Measurements from ENCODE around the gene DPP7. TPM values are rescaled to one million over a fixed set of nuclear protein-coding genes. Genes with fewer than 3 reads are reported as not detected.

Gene DPP7
- total RNA-seq, 2 donors from 2014 or later, result 20.1 to 30.6 TPM

- no peak overlapping the region for H3K4me3 ChIP-seq (ENCODE audit: low read length)
- Mint-ChIP-seq H3K9me3 (no peaks in the 10 kb centered on the region), H3K4me3 (peak overlapping the region; percentile 50), H3K27ac (no peak overlapping the region), H3K27me3 (ENCODE audit: insufficient read depth) (peaks cover 43% of the 10 kb centered on the region), H3K36me3 (ENCODE audit: low read depth) (no peaks in the 10 kb centered on the region), H3K4me1 (no peaks in the 10 kb centered on the region)
- TF ChIP-seq, protein P1, sequence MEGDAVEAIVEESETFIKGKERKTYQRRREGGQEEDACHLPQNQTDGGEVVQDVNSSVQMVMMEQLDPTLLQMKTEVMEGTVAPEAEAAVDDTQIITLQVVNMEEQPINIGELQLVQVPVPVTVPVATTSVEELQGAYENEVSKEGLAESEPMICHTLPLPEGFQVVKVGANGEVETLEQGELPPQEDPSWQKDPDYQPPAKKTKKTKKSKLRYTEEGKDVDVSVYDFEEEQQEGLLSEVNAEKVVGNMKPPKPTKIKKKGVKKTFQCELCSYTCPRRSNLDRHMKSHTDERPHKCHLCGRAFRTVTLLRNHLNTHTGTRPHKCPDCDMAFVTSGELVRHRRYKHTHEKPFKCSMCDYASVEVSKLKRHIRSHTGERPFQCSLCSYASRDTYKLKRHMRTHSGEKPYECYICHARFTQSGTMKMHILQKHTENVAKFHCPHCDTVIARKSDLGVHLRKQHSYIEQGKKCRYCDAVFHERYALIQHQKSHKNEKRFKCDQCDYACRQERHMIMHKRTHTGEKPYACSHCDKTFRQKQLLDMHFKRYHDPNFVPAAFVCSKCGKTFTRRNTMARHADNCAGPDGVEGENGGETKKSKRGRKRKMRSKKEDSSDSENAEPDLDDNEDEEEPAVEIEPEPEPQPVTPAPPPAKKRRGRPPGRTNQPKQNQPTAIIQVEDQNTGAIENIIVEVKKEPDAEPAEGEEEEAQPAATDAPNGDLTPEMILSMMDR (conservative IDR thresholded peaks at IDR 0.05), result no peak
- no peak overlapping the region for H3K27ac ChIP-seq (ENCODE audit: low read depth, low read length)
- WGBS, 2 experiments (ENCODE audit: insufficient coverage in 1 of 2, insufficient read length in 1 of 2), result 83 to 85% methylated on average over 15 of the region's 15 CpGs
- no peak overlapping the region for H3K9ac ChIP-seq (ENCODE audit: extremely low read depth, low read length, poor library complexity, severe bottlenecking)
- H3K36me3 ChIP-seq (ENCODE audit: control insufficient read depth, insufficient read depth, low read length), result no peaks in the 10 kb centered on the region
- peaks cover 37% of the 10 kb centered on the region for H3K27me3 ChIP-seq (ENCODE audit: control insufficient read depth, insufficient read depth, low read length, poor library complexity, severe bottlenecking)
- H3K9me3 ChIP-seq (ENCODE audit: control insufficient read depth, low read length), result no peaks in the 10 kb centered on the region
- no peak for DNase-seq
- H3K4me1 ChIP-seq (ENCODE audit: control insufficient read depth, insufficient read depth, low read length), result no peaks in the 10 kb centered on the region
Measured at GRCh38 chr9:137076636-137077009, 37.9 kb downstream of the DPP7 start.

GRCh38 chr9:137075275-137075775 is 39.2 kb downstream of the DPP7 start:
- Histone ChIP-seq H3K27me3 (ENCODE audit: control insufficient read depth, insufficient read depth, low read length, poor library complexity, severe bottlenecking) (peaks cover 37% of the 10 kb centered on the region), H3K9ac (ENCODE audit: extremely low read depth, low read length, poor library complexity, severe bottlenecking) (no peak overlapping the region), H3K36me3 (ENCODE audit: control insufficient read depth, insufficient read depth, low read length) (no peaks in the 10 kb centered on the region), H3K4me1 (ENCODE audit: control insufficient read depth, insufficient read depth, low read length) (no peaks in the 10 kb centered on the region), H3K4me3 (ENCODE audit: low read length) (no peak overlapping the region), H3K27ac (ENCODE audit: low read depth, low read length) (no peak overlapping the region), H3K9me3 (ENCODE audit: control insufficient read depth, low read length) (no peaks in the 10 kb centered on the region)
- TF ChIP-seq, protein P1 (conservative IDR thresholded peaks at IDR 0.05), result no peak
- Mint-ChIP-seq H3K27me3 (ENCODE audit: insufficient read depth) (peaks cover 44% of the 10 kb centered on the region), H3K9me3 (no peaks in the 10 kb centered on the region), H3K36me3 (ENCODE audit: low read depth) (no peaks in the 10 kb centered on the region), H3K4me1 (peaks cover 4% of the 10 kb centered on the region), H3K4me3 (no peak overlapping the region), H3K27ac (no peak overlapping the region)
- 87 to 95% methylated on average over 6 to 11 of the region's 12 CpGs for WGBS, 2 experiments (ENCODE audit: insufficient coverage in 1 of 2, insufficient read length in 1 of 2)
- DNase-seq, result no peak

DNA sequence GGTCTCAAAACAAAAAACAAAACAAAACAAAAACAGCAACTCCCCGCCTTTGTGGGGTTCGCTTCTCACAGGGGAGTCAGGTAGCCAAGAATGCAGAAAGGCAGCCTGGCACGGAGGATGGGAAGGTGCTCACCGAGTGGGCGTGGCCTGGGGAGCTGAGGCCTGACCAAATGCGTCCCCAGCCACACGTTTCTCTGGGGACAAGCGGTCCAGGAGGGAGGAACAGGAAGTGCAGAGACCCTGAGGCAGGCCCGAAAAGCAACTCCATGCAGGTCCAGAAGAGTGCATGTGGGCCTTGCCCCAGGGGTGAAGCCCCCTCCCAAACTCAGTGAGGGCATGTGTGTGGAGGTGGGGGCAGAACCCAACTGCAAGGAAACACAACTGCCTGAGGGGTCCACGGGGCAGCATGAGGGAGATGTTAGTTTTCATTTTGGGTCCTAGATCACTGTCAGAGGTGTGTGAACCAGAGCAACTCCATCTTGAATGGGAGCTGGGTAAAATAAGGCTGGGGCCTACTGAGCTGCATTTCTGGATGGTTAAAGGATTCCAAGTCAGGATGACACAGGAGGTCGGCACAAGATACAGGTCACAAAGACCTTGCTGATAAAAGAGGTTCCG is 39.8 kb downstream of the DPP7 start:
- H3K27ac Mint-ChIP-seq, result no peak overlapping the region
- no peak overlapping the region for H3K27ac ChIP-seq (ENCODE audit: low read depth, low read length)
- H3K27me3 Mint-ChIP-seq (ENCODE audit: insufficient read depth), result peaks cover 42% of the 10 kb centered on the region
- no peaks in the 10 kb centered on the region for H3K4me1 ChIP-seq (ENCODE audit: control insufficient read depth, insufficient read depth, low read length)
- peaks cover 4% of the 10 kb centered on the region for H3K4me1 Mint-ChIP-seq
- no peak overlapping the region for H3K4me3 Mint-ChIP-seq
- H3K27me3 ChIP-seq (ENCODE audit: control insufficient read depth, insufficient read depth, low read length, poor library complexity, severe bottlenecking), result peaks cover 33% of the 10 kb centered on the region
- 82 to 87% methylated on average over 12 of the region's 12 CpGs for WGBS, 2 experiments (ENCODE audit: insufficient coverage in 1 of 2, insufficient read length in 1 of 2)
- H3K36me3 ChIP-seq (ENCODE audit: control insufficient read depth, insufficient read depth, low read length), result no peaks in the 10 kb centered on the region
- H3K9me3 Mint-ChIP-seq, result no peaks in the 10 kb centered on the region
- H3K36me3 Mint-ChIP-seq (ENCODE audit: low read depth), result no peaks in the 10 kb centered on the region
- TF ChIP-seq, protein P1 (conservative IDR thresholded peaks at IDR 0.05), result no peak
- H3K4me3 ChIP-seq (ENCODE audit: low read length), result no peak overlapping the region
- no peak overlapping the region for H3K9ac ChIP-seq (ENCODE audit: extremely low read depth, low read length, poor library complexity, severe bottlenecking)
- H3K9me3 ChIP-seq (ENCODE audit: control insufficient read depth, low read length), result no peaks in the 10 kb centered on the region
- DNase-seq, result no peak
